Activated naive CD8-positive, alpha-beta T cell treated with anti-CD3 and anti-CD28 coated beads for 36 hours (primary cell): ENCODE results near the gene HCAR3. TPM values are rescaled to one million over a fixed set of nuclear protein-coding genes. Genes with fewer than 3 reads are reported as not detected.
"Not testable (repeated sequence)": the region's sequence is repeated elsewhere in the genome, so short reads cannot be mapped to it uniquely, and the experiment has no call there.

Experiments
- DNase-seq: peaks from one replicate; pipeline ENCODE4 v3.0.0; 2021
- H3K27ac Mint-ChIP-seq: one replicate; pipeline ENCODE4 v1.8.0; 2022; ENCODE audit warnings: mild to moderate bottlenecking, moderate library complexity, mixed read lengths
- H3K27me3 Mint-ChIP-seq: one replicate; pipeline ENCODE4 v1.8.0; 2022; ENCODE audit warnings: mild to moderate bottlenecking, mixed read lengths
- H3K36me3 Mint-ChIP-seq: one replicate; pipeline ENCODE4 v1.8.0; 2021; ENCODE audit warnings: mild to moderate bottlenecking, mixed read lengths
- H3K4me1 Mint-ChIP-seq: one replicate; pipeline ENCODE4 v1.8.0; 2021; ENCODE audit warnings: mixed read lengths
- H3K4me3 Mint-ChIP-seq: one replicate; pipeline ENCODE4 v1.8.0; 2022; ENCODE audit warnings: mild to moderate bottlenecking, moderate library complexity, mixed read lengths
- H3K9me3 Mint-ChIP-seq: one replicate; pipeline ENCODE4 v1.8.0; 2022; ENCODE audit warnings: mixed read lengths
- total RNA-seq, 2 experiments: library from RNA; stranded (reverse); gene quantifications; one replicate each; pipeline ENCODE4 v1.2.3, GENCODE V29; 2021

The HCAR3 gene
- total RNA-seq: not detected

- not testable (repeated sequence) for H3K4me3 Mint-ChIP-seq
These were observed at the start of gene HCAR3 for GRCh38 chr12:122716658-122717057. TSS of gene HCAR3 (minus strand) at chr12:122716811. CDS start at chr12:122716737, 74 bp downstream.

GRCh38 chr12:122757568-122757967 is 41.0 kb upstream of the HCAR3 start:
- H3K4me1 Mint-ChIP-seq: peaks cover 39% of the 10 kb centered on the region
- no peak overlapping the region for H3K4me3 Mint-ChIP-seq
- DNase-seq: no peak
- H3K36me3 Mint-ChIP-seq: peaks cover 42% of the 10 kb centered on the region
- H3K27me3 Mint-ChIP-seq: no peaks in the 10 kb centered on the region
- no peaks in the 10 kb centered on the region for H3K9me3 Mint-ChIP-seq
- peak overlapping the region; percentile 27 for H3K27ac Mint-ChIP-seq

More at GRCh38 chr12:122716658-122717057, at the start of gene HCAR3:
- H3K27ac Mint-ChIP-seq, H3K36me3 Mint-ChIP-seq, H3K9me3 Mint-ChIP-seq, H3K27me3 Mint-ChIP-seq, DNase-seq: not testable (repeated sequence)
- H3K4me1 Mint-ChIP-seq: peaks cover 12% of the 10 kb centered on the region

DNA sequence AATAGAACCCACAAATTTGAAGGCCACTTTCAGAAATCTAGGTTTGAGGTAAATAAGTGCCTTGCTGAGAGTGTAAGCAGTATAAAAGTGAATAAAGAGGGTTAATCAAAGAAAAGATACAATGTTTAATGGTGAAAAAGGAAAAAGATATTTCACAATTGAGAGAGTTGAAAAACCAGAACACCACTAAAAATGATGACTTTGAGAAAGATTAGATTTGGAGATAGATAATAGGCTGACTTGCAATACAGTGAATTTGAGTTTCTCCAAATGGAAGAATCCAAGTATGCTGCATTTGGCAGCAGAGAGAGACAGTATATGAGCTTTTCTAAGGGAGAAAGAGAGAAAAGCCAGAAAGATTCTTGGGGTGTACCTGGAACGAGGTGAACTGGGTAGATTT is 38.2 kb upstream of the HCAR3 start:
- H3K4me1 Mint-ChIP-seq: peaks cover 46% of the 10 kb centered on the region
- H3K27me3 Mint-ChIP-seq: no peaks in the 10 kb centered on the region
- H3K4me3 Mint-ChIP-seq: no peak overlapping the region
- peak overlapping the region; percentile 61 for H3K27ac Mint-ChIP-seq
- no peak for DNase-seq
- H3K36me3 Mint-ChIP-seq: peaks cover 42% of the 10 kb centered on the region
- no peaks in the 10 kb centered on the region for H3K9me3 Mint-ChIP-seq

- DNase-seq: no peak
- Mint-ChIP-seq H3K4me3 (peak overlapping the region; percentile 94), H3K27me3 (no peaks in the 10 kb centered on the region), H3K9me3 (no peaks in the 10 kb centered on the region), H3K4me1 (peaks cover 46% of the 10 kb centered on the region), H3K27ac (peak overlapping the region; percentile 93), H3K36me3 (peaks cover 39% of the 10 kb centered on the region)
These were observed 36.7 kb upstream of the HCAR3 start for GRCh38 chr12:122753319-122753650.

- Mint-ChIP-seq H3K27me3 (no peaks in the 10 kb centered on the region), H3K36me3 (peaks cover 35% of the 10 kb centered on the region), H3K9me3 (no peaks in the 10 kb centered on the region), H3K4me3 (peak within 1 kb of the TSS; percentile 94), H3K4me1 (peaks cover 43% of the 10 kb centered on the region), H3K27ac (peak within 1 kb of the TSS; percentile 93)
- peak; percentile 100 for DNase-seq
These were observed 36.1 kb upstream of the HCAR3 start, which contains the start of gene DENR for GRCh38 chr12:122752464-122753318. TSS of gene DENR (plus strand) at chr12:122752824. CDS start at chr12:122753702, 878 bp downstream.

DNA sequence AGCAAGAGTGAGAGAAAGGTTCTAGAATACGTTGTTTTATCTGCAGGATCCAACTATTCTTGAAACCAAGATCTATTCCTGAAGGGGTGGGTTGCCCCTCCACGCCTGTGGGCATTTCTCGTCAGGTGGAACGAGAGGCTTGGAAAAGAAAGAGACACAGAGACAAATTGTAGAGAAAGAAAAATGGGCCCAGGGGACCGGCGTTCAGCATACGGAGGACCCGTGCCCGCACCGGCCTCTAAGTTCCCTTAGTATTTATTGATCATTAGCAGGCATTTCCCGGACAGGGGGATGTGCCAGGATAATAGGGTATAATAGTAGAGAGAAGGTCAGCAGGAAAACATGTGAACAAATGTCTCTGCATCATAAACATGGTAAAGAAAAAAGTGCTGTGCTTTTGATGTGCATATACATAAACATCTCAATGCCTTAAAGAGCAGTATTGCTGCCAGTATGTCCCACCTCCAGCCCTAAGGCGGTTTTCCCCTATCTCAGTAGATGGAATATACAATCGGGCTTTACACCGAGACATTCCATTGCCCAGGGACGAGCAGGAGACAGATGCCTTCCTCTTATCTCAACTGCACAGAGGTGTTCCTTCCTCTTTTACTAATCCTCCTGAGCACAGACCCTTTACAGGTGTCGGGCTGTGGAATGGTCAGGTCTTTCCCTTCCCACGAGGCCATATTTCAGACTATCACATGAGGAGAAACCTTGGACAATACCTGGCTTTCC is 34.3 kb upstream of the HCAR3 start:
- Mint-ChIP-seq H3K27ac (peak overlapping the region; percentile 93), H3K4me3 (peak overlapping the region; percentile 94), H3K36me3 (peaks cover 25% of the 10 kb centered on the region), H3K4me1 (peaks cover 35% of the 10 kb centered on the region)
- H3K27me3 Mint-ChIP-seq, DNase-seq, H3K9me3 Mint-ChIP-seq: not testable (repeated sequence)

DNA sequence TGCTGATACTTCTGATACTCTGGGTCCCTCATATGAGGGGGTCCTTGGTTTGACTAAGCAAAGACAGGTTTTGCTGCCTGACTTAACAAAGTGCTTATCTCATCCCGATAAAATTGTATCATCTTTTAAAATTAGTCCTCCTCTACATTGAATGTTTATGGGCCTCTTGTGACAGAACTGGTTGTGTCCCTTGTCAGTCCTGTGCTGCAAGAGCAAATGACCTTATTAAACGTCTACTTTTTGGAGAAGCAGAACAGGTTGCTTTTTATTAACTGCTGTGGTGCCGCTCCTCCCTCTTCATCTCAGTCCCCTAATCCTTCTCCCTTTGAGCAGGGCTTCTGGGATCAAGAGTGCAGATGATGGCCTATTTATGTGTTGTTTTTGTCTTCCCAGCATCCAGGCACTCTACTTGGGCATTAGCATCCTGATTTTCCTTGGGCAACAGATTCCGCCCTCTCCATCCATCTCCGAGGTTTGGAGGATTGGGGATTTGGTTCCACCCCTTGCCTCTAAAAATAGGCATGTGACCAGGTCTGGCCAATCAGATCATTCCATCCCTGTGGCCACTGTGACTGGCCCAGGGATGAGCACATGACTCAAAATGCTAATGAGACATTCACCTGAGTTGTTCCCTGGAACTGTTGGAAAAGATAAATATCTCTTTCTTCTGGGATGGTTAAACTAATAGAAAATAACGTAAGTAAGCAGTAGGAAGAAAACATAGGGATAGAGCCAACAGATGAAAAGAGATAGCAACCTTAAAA is 33.1 kb upstream of the HCAR3 start:
- Mint-ChIP-seq H3K9me3 (no peaks in the 10 kb centered on the region), H3K4me3 (no peak overlapping the region), H3K36me3 (peaks cover 16% of the 10 kb centered on the region), H3K4me1 (peaks cover 28% of the 10 kb centered on the region), H3K27me3 (no peaks in the 10 kb centered on the region), H3K27ac (no peak overlapping the region)
- DNase-seq: no peak

DNA sequence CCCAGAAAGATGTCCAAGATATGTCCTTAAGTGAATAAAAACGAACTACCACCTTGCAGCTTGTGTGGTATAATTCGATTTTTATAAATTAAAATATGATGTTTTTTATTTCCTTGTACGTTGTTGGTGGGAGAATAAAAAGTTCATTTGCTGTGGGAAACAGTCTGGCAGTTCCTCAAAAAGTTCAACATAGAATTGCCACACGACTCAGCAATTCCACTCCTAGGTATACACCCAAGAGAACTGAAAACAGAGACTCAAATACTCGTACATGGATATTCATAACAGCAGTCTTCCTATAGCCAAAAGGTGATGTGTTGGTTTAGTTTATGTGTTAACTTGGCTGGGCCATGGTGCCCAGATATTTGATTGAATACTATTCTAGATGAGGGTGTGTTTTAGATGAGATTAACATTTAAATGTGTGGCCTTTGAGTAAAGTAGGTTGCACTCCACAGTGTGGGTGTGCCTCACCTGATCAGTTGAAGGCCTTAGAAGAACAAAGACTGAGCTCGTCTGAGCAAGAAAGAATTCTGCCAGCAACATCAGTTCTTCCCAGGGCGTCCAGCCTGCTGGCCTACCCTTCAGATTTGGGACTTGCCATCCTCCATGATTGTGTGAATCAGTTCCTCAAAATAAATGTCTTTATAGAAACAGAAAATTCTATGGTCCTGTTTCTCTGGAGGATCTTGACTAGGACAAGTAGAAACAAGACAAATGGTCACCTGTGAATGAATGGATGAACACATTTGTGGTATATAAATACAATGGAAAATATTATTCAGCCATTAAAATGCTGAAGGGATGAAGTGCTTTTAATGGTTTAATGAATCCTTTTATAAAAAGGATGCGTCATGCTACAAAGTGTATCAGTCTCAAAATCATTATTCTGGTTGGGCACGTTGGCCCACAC is 30.9 kb upstream of the HCAR3 start:
- Mint-ChIP-seq H3K27ac (no peak overlapping the region), H3K36me3 (no peaks in the 10 kb centered on the region), H3K9me3 (no peaks in the 10 kb centered on the region), H3K27me3 (no peaks in the 10 kb centered on the region), H3K4me1 (peaks cover 15% of the 10 kb centered on the region), H3K4me3 (no peak overlapping the region)
- no peak for DNase-seq

- Mint-ChIP-seq H3K9me3 (no peaks in the 10 kb centered on the region), H3K4me1 (peaks cover 5% of the 10 kb centered on the region), H3K36me3 (no peaks in the 10 kb centered on the region), H3K4me3 (no peak overlapping the region), H3K27me3 (no peaks in the 10 kb centered on the region), H3K27ac (no peak overlapping the region)
- no peak for DNase-seq
These were observed 27.4 kb upstream of the HCAR3 start for GRCh38 chr12:122743895-122744525.

GRCh38 chr12:122740351-122740750 is 23.7 kb upstream of the HCAR3 start:
- peaks cover 2% of the 10 kb centered on the region for H3K36me3 Mint-ChIP-seq
- H3K4me3 Mint-ChIP-seq: no peak overlapping the region
- DNase-seq: no peak
- no peaks in the 10 kb centered on the region for H3K9me3 Mint-ChIP-seq
- H3K4me1 Mint-ChIP-seq: peaks cover 7% of the 10 kb centered on the region
- no peak overlapping the region for H3K27ac Mint-ChIP-seq
- H3K27me3 Mint-ChIP-seq: no peaks in the 10 kb centered on the region

- H3K9me3 Mint-ChIP-seq: no peaks in the 10 kb centered on the region
These were observed 22.0 kb upstream of the HCAR3 start for GRCh38 chr12:122738571-122738970.

GRCh38 chr12:122732611-122733010 is 16.0 kb upstream of the HCAR3 start:
- H3K4me1 Mint-ChIP-seq: peaks cover 48% of the 10 kb centered on the region
- peak overlapping the region; percentile 92 for H3K27ac Mint-ChIP-seq
- H3K27me3 Mint-ChIP-seq: no peaks in the 10 kb centered on the region
- peaks cover 8% of the 10 kb centered on the region for H3K36me3 Mint-ChIP-seq
- no peak overlapping the region for H3K4me3 Mint-ChIP-seq
- DNase-seq: no peak
- H3K9me3 Mint-ChIP-seq: peaks cover 8% of the 10 kb centered on the region

More at GRCh38 chr12:122738571-122738970, 22.0 kb upstream of the HCAR3 start:
- H3K27me3 Mint-ChIP-seq: no peaks in the 10 kb centered on the region
- H3K4me3 Mint-ChIP-seq: no peak overlapping the region
- no peak for DNase-seq
- H3K4me1 Mint-ChIP-seq: peaks cover 15% of the 10 kb centered on the region
- no peak overlapping the region for H3K27ac Mint-ChIP-seq
- H3K36me3 Mint-ChIP-seq: peaks cover 2% of the 10 kb centered on the region

DNA sequence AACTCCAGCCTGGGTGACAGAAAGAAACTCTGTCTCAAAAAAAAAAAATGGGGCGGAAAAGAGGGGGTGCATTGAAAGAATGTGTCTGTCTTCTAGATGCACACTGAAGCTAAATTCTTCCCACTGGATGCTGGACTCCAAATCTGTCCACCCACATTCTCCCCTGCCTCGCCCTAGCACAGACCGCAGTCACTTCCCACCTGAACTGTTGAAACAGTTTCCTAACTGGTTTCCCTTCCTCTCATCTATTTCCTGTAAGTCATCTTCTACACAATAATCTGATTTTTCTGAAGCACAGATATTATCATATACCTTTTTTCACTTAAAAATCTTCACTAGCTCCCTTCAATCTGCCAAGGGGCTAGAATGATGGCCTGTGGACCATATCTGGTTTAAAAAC is 15.6 kb upstream of the HCAR3 start:
- peak; percentile 42 for DNase-seq
- H3K9me3 Mint-ChIP-seq: peaks cover 8% of the 10 kb centered on the region
- no peaks in the 10 kb centered on the region for H3K27me3 Mint-ChIP-seq
- peaks cover 8% of the 10 kb centered on the region for H3K36me3 Mint-ChIP-seq
- peak overlapping the region; percentile 92 for H3K27ac Mint-ChIP-seq
- peaks cover 48% of the 10 kb centered on the region for H3K4me1 Mint-ChIP-seq
- no peak overlapping the region for H3K4me3 Mint-ChIP-seq
